ENCODE data around the gene ANKIB1.

DNA sequence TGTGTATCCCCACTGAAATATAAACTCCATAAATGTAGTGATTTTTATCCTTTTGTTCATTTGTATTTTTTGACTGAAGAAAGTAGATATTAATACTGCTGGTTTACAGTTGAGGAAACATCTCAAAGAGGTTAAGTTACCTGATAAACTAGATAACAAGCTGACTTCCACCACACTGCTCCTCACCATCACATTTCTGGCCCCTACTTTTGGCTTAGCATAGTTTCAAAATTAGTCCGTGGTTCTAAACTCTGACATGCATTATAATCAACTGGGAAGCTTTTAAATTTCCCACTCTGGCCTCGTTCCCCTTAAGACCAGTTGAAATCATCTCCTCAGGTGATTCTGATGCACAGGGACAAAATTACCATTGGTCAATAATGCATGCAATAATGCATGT is 43.5 kb downstream of the ANKIB1 start:
- TF ChIP-seq, protein P1, sequence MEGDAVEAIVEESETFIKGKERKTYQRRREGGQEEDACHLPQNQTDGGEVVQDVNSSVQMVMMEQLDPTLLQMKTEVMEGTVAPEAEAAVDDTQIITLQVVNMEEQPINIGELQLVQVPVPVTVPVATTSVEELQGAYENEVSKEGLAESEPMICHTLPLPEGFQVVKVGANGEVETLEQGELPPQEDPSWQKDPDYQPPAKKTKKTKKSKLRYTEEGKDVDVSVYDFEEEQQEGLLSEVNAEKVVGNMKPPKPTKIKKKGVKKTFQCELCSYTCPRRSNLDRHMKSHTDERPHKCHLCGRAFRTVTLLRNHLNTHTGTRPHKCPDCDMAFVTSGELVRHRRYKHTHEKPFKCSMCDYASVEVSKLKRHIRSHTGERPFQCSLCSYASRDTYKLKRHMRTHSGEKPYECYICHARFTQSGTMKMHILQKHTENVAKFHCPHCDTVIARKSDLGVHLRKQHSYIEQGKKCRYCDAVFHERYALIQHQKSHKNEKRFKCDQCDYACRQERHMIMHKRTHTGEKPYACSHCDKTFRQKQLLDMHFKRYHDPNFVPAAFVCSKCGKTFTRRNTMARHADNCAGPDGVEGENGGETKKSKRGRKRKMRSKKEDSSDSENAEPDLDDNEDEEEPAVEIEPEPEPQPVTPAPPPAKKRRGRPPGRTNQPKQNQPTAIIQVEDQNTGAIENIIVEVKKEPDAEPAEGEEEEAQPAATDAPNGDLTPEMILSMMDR (conservative IDR thresholded peaks at IDR 0.05 in 1 of 2, IDR thresholded peaks at IDR 0.05 in 1 of 2; ENCODE audit: low read depth in 1 of 2, low read length in 2 of 2), result no peak
- TF ChIP-seq EZH2 (IDR thresholded peaks at IDR 0.05; ENCODE audit: low read length, missing control alignments), result no peak
